Measurements from ENCODE around the gene CAPZA1. TPM values are rescaled to one million over a fixed set of nuclear protein-coding genes. Genes with fewer than 3 reads are reported as not detected.

CAPZA1 gene
- total RNA-seq, 1 experiment from 2014 or later: 108 TPM

GRCh38 chr1:112702067-112702395 lies 82.4 kb downstream of the CAPZA1 start:
- Mint-ChIP-seq H3K9me3 (no peaks in the 10 kb centered on the region), H3K36me3 (ENCODE audit: insufficient read depth in 1 of 3, low read depth in 3 of 3) (peaks cover 20 to 57% (median 48%) of the 10 kb centered on the region in 3 experiments; a peak in 6 of 7 replicates), H3K4me1 (peaks cover 74 to 89% of the 10 kb centered on the region in 2 experiments), H3K4me3 (peak overlapping the region in 1 of 2 experiments; percentile 18; a peak in 2 of 5 replicates), H3K27me3 (ENCODE audit: low read depth) (peaks cover 51% of the 10 kb centered on the region), H3K27ac (peak overlapping the region in 1 of 3 experiments; percentile 23; a peak in 1 of 7 replicates)
- H2AK5ac ChIP-seq (ENCODE audit: insufficient read length, low read length): no peak overlapping the region
- H2BK15ac ChIP-seq (ENCODE audit: low read depth, low read length): no peak overlapping the region
- no peak for TF ChIP-seq CTCF (conservative IDR thresholded peaks at IDR 0.05)
- no peak overlapping the region for H3K27ac ChIP-seq (ENCODE audit: insufficient read length, low read depth, low read length)
- H2BK120ac ChIP-seq (ENCODE audit: low read depth, low read length, poor library complexity, severe bottlenecking): no peak overlapping the region
- no peak overlapping the region for H4K5ac ChIP-seq (ENCODE audit: insufficient read length, low read depth, low read length)
- no peaks in the 10 kb centered on the region for H3K79me2 ChIP-seq (ENCODE audit: insufficient read depth, low read length)
- H3K9ac ChIP-seq (ENCODE audit: extremely low read depth, insufficient read length, low read length): no peak overlapping the region
- H3K23me2 ChIP-seq (ENCODE audit: insufficient read length, low read depth, low read length, poor library complexity, severe bottlenecking): peaks cover 9% of the 10 kb centered on the region
- no peak overlapping the region for H3K4ac ChIP-seq (ENCODE audit: low read depth, low read length)
- H4K8ac ChIP-seq (replicated peaks; ENCODE audit: insufficient read length, low read depth, low read length): no peak overlapping the region
- H3T11ph ChIP-seq (ENCODE audit: low read length): no peak overlapping the region
- peaks cover 7% of the 10 kb centered on the region; the same call in 1 of the 2 replicates for H3K27me3 ChIP-seq (ENCODE audit: insufficient read depth, low read length)
- no peak overlapping the region for H4K91ac ChIP-seq (ENCODE audit: insufficient read length, low read depth, low read length)
- WGBS (ENCODE audit: extremely low coverage, insufficient read length, low lambda C conversion rate): no CpG with 5 or more reads among the region's 3 CpGs
- no peak overlapping the region for H2BK5ac ChIP-seq (ENCODE audit: insufficient read length, low read length)
- H2BK12ac ChIP-seq (ENCODE audit: insufficient read length, low read depth, low read length): no peak overlapping the region
- no peak overlapping the region for H3K56ac ChIP-seq (ENCODE audit: insufficient read length, low read depth, low read length)
- no peak overlapping the region for H3K23ac ChIP-seq (ENCODE audit: insufficient read length, low read depth, low read length)
- no peak overlapping the region for H3K4me2 ChIP-seq (ENCODE audit: insufficient read depth, insufficient read length, low read length)
- H2BK20ac ChIP-seq (ENCODE audit: low read depth, low read length, poor library complexity, severe bottlenecking): no peak overlapping the region
- peaks cover 4% of the 10 kb centered on the region for H4K20me1 ChIP-seq (ENCODE audit: control insufficient read depth, insufficient read depth, insufficient read length)
- no peaks in the 10 kb centered on the region for H3K79me1 ChIP-seq (ENCODE audit: insufficient read depth, low read depth, low read length, poor library complexity, severe bottlenecking)
- no peak for DNase-seq
- no peak overlapping the region for H3K18ac ChIP-seq (ENCODE audit: insufficient read length, low read depth, low read length)
- no peak overlapping the region for H3K14ac ChIP-seq (ENCODE audit: insufficient read depth, low read length)
- H2AFZ ChIP-seq (ENCODE audit: low read length): no peak overlapping the region
- H3K4me1 ChIP-seq (ENCODE audit: insufficient read depth, low read length): peaks cover 12% of the 10 kb centered on the region
- H3K9me3 ChIP-seq (ENCODE audit: control insufficient read depth, low read depth, low read length): no peaks in the 10 kb centered on the region

Measured in H9 (cell line).